Adrenal gland (tissue), 12 donors: Measurements from ENCODE around the gene C8A. TPM values are rescaled to one million over a fixed set of nuclear protein-coding genes. Genes with fewer than 3 reads are reported as not detected.

ENCODE experiments used
- DNase-seq, 7 donors: peaks; one replicate each; pipeline ENCODE4 v3.0.0-alpha.2; 2019 to 2020
- H3K27ac ChIP-seq, 5 donors: fragments of 200-600 bp; sonication (generic) in 4 of 5; 1 replicate in 3 of 5; 2 replicates in 2 of 5; pipeline versions ENCODE4 v1.5.1 to v1.8.0; 2016 to 2020; ENCODE audit warnings: mild to moderate bottlenecking in 1 of 5
- H3K27me3 ChIP-seq: fragments of 200-600 bp; 2 replicates; pipeline ENCODE4 v1.8.0; 2021
- H3K36me3 ChIP-seq, 2 donors: fragments of 200-600 bp; replicated peaks in 1 of 2; 1 replicate in 1 of 2; 2 replicates in 1 of 2; pipeline versions ENCODE4 v1.5.1 to v1.8.0; 2018 to 2022
- H3K4me1 ChIP-seq, 2 donors: fragments of 200-600 bp; replicated peaks in 1 of 2; 1 replicate in 1 of 2; 2 replicates in 1 of 2; pipeline versions ENCODE4 v1.5.1 to v1.8.0; 2018 to 2021
- H3K4me3 ChIP-seq, 4 donors: fragments of 200-600 bp; sonication (generic) in 3 of 4; one replicate each; pipeline ENCODE4 v1.5.1; 2016 to 2018
- H3K9me3 ChIP-seq, 3 donors: fragments of 200-600 bp; sonication (generic) in 1 of 3; replicated peaks in 1 of 3; 1 replicate in 2 of 3; 2 replicates in 1 of 3; pipeline versions ENCODE4 v1.5.1 to v1.8.0; 2016 to 2021
- POLR2A ChIP-seq, 2 donors: fragments of 450-650 bp; IDR thresholded peaks; one replicate each; pipeline ENCODE4 v1.6.1; 2017; ENCODE audit warnings: antibody characterized with exemption in 2 of 2, mild to moderate bottlenecking in 2 of 2, moderate library complexity in 1 of 2
- WGBS, 4 donors: extraction: QIAGEN DNeasy Blood & Tissue Kit in 2 of 4; methylation state at CpG; one replicate each; pipeline versions ENCODE4 v1.1.5 to v1.1.7; 2013 to 2017; 5-methylcytosine and 5-hydroxymethylcytosine counted together
- intact Hi-C, 2 donors: fragments of 100-400 bp; cut with DNase I; formaldehyde crosslinking; loops; one replicate each; pipeline versions ENCODE4 v1.14.1 to v1.15.0; 2022 to 2023
- polyA plus RNA-seq, 3 donors: library from polyadenylated mRNA; stranded (reverse); fragments of 200-250 nt in 2 of 3; fragments of 350-450 nt in 1 of 3; fragmentation: Illumina TruSeq in 1 of 3; extraction: RNeasy Lipid Tissue Mini Kit (QIAGEN cat#74804) in 1 of 3; gene quantifications; one replicate each; pipeline ENCODE4 v1.2.3, GENCODE V29; 2013 to 2014
- total RNA-seq, 9 donors: library from RNA; depleted of rRNA in 4 of 9; stranded (reverse); fragments of >200 nt in 4 of 9; fragments of 120-200 nt in 1 of 9; fragmentation: NEBNext Ultra II Directional in 1 of 9; extraction: Animal tissue kit (Norgen Biotek cat#: 25700) in 1 of 9; gene quantifications; one replicate each; pipeline versions ENCODE4 v1.1.0 to v1.2.4, GENCODE V29; 2013 to 2023
- TF ChIP-seq, protein P1 (sequence below), 6 experiments: fragments of 450-650 bp in 4 of 6; fragments of 200-600 bp in 2 of 6; sonication (generic) in 1 of 6; IDR thresholded peaks; 1 replicate in 5 of 6; 2 replicates in 1 of 6; pipeline versions ENCODE4 v1.5.1 to v1.8.0; 2016 to 2021; ENCODE audit warnings: antibody characterized with exemption in 6 of 6, mild to moderate bottlenecking in 2 of 6, moderate library complexity in 1 of 6
- donor health status: healthy with polysubstance abuse.
- donor health status: Bipolar disorder and iron deficiency.
- donor health status: DM: yes; HTN: yes; CAD: no.
- donor health status: DM: no; HTN: no; CAD: no.
- donor health status: DM: no; HTN: no; CAD: no.
- donor health status: DM: yes; HTN: yes; CAD: no.

C8A gene
- total and polyA plus RNA-seq, 12 donors, result 0.07 TPM; not detected in 10

DNA sequence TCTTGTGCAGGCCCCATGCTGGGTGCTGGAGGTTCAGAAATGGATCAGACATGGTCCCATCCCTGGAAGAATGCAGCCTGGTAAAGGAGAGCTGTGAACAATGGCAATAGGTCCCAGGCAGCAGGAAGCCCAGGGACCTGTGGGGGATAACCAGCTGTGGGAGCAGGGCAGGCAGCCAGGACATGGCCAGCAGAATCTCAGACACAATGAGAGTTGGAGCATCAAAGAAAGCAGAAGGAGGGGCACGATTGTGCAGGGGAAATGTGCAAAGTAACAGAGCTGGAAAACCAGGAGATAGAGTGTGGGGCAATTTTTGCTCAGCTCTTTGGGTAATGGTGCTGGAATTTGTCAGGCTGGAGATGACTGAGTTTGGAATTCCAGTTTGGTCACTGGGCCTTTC is 66.9 kb downstream of the C8A start:
- 26 to 53% (median 35%) methylated on average over 1 of the region's 1 CpG for WGBS, 4 donors
- H3K4me1 ChIP-seq, result no peaks in the 10 kb centered on the region
- no peak for TF ChIP-seq POLR2A (IDR thresholded peaks at IDR 0.05)
- TF ChIP-seq, protein P1, sequence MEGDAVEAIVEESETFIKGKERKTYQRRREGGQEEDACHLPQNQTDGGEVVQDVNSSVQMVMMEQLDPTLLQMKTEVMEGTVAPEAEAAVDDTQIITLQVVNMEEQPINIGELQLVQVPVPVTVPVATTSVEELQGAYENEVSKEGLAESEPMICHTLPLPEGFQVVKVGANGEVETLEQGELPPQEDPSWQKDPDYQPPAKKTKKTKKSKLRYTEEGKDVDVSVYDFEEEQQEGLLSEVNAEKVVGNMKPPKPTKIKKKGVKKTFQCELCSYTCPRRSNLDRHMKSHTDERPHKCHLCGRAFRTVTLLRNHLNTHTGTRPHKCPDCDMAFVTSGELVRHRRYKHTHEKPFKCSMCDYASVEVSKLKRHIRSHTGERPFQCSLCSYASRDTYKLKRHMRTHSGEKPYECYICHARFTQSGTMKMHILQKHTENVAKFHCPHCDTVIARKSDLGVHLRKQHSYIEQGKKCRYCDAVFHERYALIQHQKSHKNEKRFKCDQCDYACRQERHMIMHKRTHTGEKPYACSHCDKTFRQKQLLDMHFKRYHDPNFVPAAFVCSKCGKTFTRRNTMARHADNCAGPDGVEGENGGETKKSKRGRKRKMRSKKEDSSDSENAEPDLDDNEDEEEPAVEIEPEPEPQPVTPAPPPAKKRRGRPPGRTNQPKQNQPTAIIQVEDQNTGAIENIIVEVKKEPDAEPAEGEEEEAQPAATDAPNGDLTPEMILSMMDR (IDR thresholded peaks at IDR 0.05), result no peak
- H3K9me3 ChIP-seq, result no peaks in the 10 kb centered on the region
- H3K27ac ChIP-seq, result no peak overlapping the region
- H3K4me3 ChIP-seq, result no peak overlapping the region
- intact Hi-C loops, result no loop called here
- no peaks in the 10 kb centered on the region for H3K36me3 ChIP-seq
- no peak for DNase-seq
- H3K27me3 ChIP-seq, result no peaks in the 10 kb centered on the region

- TF ChIP-seq POLR2A (IDR thresholded peaks at IDR 0.05), result no peak
- TF ChIP-seq, protein P1 (IDR thresholded peaks at IDR 0.05), result no peak
- intact Hi-C loops, result no loop called here
- no peaks in the 10 kb centered on the region for H3K4me1 ChIP-seq
- no peaks in the 10 kb centered on the region for H3K27me3 ChIP-seq
- no peaks in the 10 kb centered on the region for H3K9me3 ChIP-seq
- no peaks in the 10 kb centered on the region for H3K36me3 ChIP-seq
- H3K4me3 ChIP-seq, result no peak overlapping the region
- H3K27ac ChIP-seq, result no peak overlapping the region
- DNase-seq, result no peak
- WGBS, 4 donors, result 85 to 88% (median 86%) methylated on average over 4 of the region's 4 CpGs
These were observed 67.5 kb downstream of the C8A start for GRCh38 chr1:56922070-56922469.

- no peak overlapping the region for H3K4me3 ChIP-seq
- 83 to 100% (median 93%) methylated on average over 1 of the region's 1 CpG for WGBS, 4 donors
These were observed 67.9 kb downstream of the C8A start for GRCh38 chr1:56922507-56922906.

GRCh38 chr1:56923201-56923600 is 68.6 kb downstream of the C8A start:
- Histone ChIP-seq H3K27ac (no peak overlapping the region), H3K36me3 (no peaks in the 10 kb centered on the region), H3K27me3 (no peaks in the 10 kb centered on the region), H3K4me3 (no peak overlapping the region), H3K4me1 (no peaks in the 10 kb centered on the region), H3K9me3 (no peaks in the 10 kb centered on the region)
- intact Hi-C loops, result no loop called here
- WGBS, 4 donors, result 39 to 69% (median 58%) methylated on average over 3 of the region's 3 CpGs
- TF ChIP-seq, protein P1 (IDR thresholded peaks at IDR 0.05), result no peak
- no peak for TF ChIP-seq POLR2A (IDR thresholded peaks at IDR 0.05)
- DNase-seq, result no peak

More at GRCh38 chr1:56922507-56922906, 67.9 kb downstream of the C8A start:
- Histone ChIP-seq H3K4me1 (no peaks in the 10 kb centered on the region), H3K36me3 (no peaks in the 10 kb centered on the region), H3K27me3 (no peaks in the 10 kb centered on the region), H3K9me3 (no peaks in the 10 kb centered on the region), H3K27ac (no peak overlapping the region)
- intact Hi-C loops, result no loop called here
- no peak for TF ChIP-seq POLR2A (IDR thresholded peaks at IDR 0.05)
- TF ChIP-seq, protein P1 (IDR thresholded peaks at IDR 0.05), result no peak
- DNase-seq, result no peak
